ENCODE results near the gene SMCHD1.
"Not testable (repeated sequence)": the region's sequence is repeated elsewhere in the genome, so short reads cannot be mapped to it uniquely, and the experiment has no call there.

SMCHD1 gene

GRCh38 chr18:2822213-2822921 is 166.8 kb downstream of the SMCHD1 start:
- DNase-seq: no peak

- no peak for DNase-seq
These were observed 167.7 kb downstream of the SMCHD1 start for GRCh38 chr18:2823202-2823601.

- DNase-seq: no peak
These were observed 168.4 kb downstream of the SMCHD1 start for GRCh38 chr18:2823966-2824365.

- DNase-seq: no peak
These were observed 169.3 kb downstream of the SMCHD1 start for GRCh38 chr18:2824865-2825264.

GRCh38 chr18:2825613-2826175 is 170.2 kb downstream of the SMCHD1 start:
- no peak for DNase-seq

GRCh38 chr18:2826581-2826980 is 171.1 kb downstream of the SMCHD1 start:
- DNase-seq: no peak

- no peak for DNase-seq
These were observed 171.5 kb downstream of the SMCHD1 start for GRCh38 chr18:2827061-2827460.

- DNase-seq: not testable (repeated sequence)
These were observed 180.6 kb downstream of the SMCHD1 start for GRCh38 chr18:2836118-2836517.

- DNase-seq: not testable (repeated sequence)
These were observed 181.8 kb downstream of the SMCHD1 start for GRCh38 chr18:2837290-2837689.

- DNase-seq: no peak
These were observed 183.7 kb downstream of the SMCHD1 start for GRCh38 chr18:2839202-2839601.

GRCh38 chr18:2840521-2840920 is 185.0 kb downstream of the SMCHD1 start:
- DNase-seq: peak; percentile 37

- DNase-seq: no peak
These were observed 187.6 kb downstream of the SMCHD1 start for GRCh38 chr18:2843146-2843545.

- no peak for DNase-seq
These were observed 189.6 kb downstream of the SMCHD1 start for GRCh38 chr18:2845172-2845571.

GRCh38 chr18:2846636-2847316 is 191.2 kb downstream of the SMCHD1 start, which contains the start of gene EMILIN2:
Gene EMILIN2, plus strand, starts transcription at chr18:2847006. Its CDS starts 183 bp downstream, at chr18:2847189.
- peak; percentile 94 for DNase-seq

- DNase-seq: peak; percentile 52
These were observed 192.1 kb downstream of the SMCHD1 start for GRCh38 chr18:2847317-2848246.

- peak; percentile 35 for DNase-seq
These were observed 193.0 kb downstream of the SMCHD1 start for GRCh38 chr18:2848247-2849246.

GRCh38 chr18:2850816-2851215 is 195.3 kb downstream of the SMCHD1 start:
- no peak for DNase-seq

- no peak for DNase-seq
These were observed 196.2 kb downstream of the SMCHD1 start for GRCh38 chr18:2851771-2852170.

- not testable (repeated sequence) for DNase-seq
These were observed 196.9 kb downstream of the SMCHD1 start for GRCh38 chr18:2852460-2852859.

- no peak for DNase-seq
These were observed 197.8 kb downstream of the SMCHD1 start for GRCh38 chr18:2853173-2853925.

Data from fibroblast of skin of back (primary cell).